CD4-positive, alpha-beta T cell treated with Interferon gamma for 1 hour (primary cell): Measurements from ENCODE around the gene RFC3.

ENCODE experiments used
- DNase-seq: peaks from one replicate; pipeline ENCODE4 v3.0.0-alpha.2; 2020

RFC3 gene

DNA sequence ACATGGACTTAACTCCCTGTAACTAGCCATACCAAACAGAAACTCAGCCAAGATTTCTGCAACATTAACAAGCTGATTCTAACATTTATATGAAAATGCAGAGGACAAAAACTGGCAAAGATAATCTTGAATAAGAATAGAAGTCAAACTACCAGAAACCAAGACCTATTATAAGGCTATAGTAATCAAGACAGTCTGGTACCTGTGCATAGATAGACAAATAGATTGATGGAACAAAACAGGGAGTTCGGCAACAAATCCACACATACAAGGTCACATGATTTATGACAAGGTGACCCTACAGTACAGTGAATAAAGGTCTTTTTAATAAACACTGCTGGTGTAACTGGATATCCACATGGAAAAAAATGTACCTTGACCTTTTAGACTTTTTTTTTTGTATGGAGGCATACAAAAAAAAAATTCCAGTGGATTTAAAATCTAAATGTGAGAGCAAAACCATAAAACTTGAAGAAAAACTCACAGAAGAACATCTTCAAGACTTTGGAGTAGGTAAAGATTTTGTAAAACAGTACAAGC is 2.9 kb upstream of the RFC3 start:
- no peak for DNase-seq

DNA sequence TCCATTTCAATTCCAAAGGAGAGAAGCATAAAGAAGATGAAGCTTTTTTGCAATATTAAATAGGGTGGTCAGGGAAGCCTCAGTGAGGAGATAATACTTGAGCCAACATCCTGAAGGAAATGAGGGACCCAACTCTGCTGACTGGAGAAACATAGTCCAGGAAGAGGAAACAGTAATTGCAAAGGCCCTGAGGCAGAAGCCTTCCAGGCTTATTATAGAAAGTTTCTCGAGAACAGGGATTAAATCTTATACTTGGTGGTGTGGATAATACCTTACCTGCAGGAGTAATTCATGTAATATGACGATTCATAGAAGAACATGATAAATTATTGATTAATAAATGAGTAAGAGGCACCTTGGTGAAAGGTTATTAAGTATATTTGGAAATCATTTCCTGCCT is 1.0 kb upstream of the RFC3 start:
- no peak for DNase-seq

DNA sequence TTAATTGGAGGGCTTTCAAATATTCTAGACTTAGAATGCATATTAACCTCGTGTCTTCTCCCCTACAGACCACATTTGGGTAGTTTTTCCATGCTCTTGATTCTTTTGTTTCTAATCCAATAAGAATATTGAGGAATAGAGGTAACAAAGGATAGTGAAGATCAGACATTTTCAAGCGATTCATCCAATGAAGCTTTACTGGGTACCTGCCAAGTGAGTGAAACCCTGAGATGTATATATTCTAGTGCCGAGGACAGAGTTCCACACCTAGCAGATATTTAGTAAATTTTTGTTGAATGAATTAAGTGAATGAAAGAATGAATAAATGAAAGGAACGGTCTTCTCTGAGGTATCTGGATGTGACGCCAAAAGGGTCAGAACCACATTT is 442 bp upstream of the RFC3 start:
- DNase-seq, result no peak

DNA sequence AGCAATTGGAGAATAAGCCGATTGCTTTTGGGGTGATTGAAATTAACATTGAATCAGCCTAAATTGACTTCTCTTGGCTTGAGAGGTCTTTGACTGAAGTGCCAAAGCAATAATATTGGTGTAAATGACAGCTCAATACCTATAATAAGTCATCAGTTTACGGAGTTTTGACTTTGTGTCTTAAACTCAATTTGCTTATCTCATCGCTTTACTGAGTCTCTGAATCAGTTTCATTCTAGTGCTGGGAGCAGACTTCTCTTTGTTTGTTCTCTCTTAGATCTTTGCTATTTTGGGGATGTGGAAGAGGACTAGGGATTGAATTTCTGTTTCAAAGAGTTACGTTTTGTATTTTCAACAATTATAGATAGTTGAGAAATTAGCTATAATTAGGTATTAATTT is 7.1 kb downstream of the RFC3 start:
- no peak for DNase-seq

DNA sequence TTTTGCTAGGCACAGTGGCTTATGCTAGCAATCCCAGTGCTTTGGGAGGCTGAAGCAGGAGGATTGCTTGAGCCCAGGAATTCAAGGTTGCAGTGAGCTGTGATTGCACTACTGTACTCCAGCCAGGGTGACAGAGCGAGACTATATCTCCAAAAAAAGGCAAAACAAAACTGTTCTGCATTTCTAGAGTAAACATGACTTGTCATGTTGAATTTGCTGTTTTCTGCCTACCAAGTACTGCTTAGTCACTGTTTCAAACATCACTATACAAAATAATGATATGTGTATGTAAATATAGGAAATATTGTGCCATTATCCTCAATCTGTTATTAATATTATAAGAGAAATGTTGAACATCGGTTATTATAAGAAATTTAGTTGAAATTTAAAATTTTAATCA is 9.2 kb downstream of the RFC3 start:
- DNase-seq, result no peak

DNA sequence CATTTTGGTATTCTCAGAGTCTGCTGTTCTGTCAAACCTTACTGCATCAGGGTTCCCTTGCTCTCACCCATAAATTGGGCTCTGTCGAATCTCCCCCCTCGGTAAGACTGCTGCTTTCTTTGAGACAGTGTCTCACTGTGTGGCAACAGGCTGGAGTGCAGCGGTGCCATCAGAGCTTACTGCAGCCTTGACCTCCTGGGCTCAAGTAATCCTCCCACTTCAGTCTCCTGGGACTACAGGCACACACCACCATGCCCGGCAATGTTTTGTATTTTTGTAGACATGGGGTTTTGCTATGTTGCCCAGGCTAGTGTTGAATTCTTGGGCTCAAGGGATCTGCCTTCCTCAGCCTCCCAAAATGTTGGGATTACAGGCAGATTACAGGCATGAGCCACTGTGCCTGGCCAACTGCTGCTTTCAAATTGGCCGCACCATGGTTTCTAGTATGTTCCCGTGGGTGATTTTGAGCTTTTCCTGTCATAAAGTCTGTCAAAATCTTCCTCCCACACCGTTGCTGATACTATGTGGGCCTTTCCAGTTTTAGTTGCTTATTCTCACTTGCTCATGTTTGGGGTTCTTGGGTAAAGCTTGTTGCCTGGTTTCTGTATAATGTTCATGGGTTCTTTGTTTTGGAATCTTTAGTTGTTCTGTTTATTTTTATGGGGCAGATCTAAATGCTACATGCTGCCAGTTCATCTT is 10.6 kb downstream of the RFC3 start:
- DNase-seq, result no peak

DNA sequence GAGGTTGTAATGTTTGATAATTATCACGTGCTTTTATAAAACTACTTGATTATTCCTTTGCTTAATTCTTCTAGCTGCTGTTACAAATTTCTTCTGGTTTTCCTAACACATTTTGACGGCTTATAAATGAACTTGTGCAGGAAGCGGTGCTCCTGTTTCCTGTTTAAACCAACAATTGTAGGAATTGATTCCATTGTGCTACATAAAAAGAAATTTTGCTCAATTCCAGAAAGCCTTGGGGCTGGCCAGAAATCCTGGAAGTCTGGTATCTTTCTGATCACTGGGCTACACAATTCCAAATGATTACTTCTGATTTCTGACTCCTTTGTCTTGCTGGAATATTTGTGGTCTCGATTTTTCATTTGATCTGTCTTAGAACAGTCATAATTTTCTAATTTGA is 14.9 kb downstream of the RFC3 start:
- DNase-seq, result no peak

DNA sequence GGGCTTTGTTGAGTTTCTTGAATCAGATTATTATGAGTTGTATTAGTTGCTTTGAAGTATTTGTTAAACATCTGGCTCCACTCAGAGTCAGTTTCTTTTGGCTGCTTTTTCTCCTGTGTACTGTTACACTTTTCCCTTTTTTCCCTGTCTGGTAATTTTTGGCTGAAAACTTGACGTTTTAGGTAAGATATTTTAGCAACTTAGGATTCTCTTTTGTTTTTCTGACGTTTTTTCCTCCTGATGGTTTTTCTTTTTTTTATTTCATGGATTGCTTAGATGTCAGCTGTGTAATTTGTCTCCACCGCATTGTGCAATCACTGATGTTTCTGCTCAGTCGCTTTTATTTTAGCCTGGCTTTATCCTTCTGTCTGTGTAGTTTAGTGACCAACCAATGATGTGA is 20.7 kb downstream of the RFC3 start:
- no peak for DNase-seq

DNA sequence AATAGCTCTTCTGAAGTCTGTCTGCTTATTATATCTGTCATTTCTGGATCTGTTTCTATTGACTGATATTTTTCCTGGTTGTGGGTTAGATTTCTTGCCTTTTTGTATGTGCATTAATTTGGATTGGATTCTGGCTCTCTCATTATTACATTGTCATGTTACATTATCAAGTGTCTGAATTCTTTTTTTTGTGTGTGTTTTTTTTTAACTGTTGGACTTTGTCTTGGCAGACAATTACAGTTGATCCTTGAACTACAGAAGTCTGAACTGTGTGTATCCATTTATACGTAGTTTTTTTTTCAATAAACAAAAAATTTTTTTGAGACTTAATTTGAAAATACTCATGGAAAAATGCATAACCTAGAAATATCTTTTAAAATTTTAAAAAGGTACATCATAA is 22.5 kb downstream of the RFC3 start:
- DNase-seq, result no peak

DNA sequence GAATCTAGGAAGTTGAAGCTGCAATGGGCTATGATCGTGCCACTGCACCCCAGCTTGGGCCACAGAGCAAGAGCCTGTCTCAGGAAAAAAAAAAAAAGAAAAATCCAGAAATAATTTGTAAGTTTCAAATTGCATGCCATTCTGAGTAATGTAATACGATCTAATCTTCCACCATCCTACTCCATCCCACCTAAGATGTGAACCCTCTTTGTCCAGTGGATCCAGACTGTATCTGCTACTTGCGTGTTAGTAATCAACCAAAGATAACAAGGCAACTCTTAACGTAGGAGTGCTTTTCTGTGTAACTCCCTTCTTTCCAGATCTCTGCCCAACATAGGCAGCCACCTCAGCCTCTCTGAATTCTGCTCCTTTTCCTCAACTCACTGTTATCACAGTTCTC is 24.3 kb downstream of the RFC3 start:
- no peak for DNase-seq

DNA sequence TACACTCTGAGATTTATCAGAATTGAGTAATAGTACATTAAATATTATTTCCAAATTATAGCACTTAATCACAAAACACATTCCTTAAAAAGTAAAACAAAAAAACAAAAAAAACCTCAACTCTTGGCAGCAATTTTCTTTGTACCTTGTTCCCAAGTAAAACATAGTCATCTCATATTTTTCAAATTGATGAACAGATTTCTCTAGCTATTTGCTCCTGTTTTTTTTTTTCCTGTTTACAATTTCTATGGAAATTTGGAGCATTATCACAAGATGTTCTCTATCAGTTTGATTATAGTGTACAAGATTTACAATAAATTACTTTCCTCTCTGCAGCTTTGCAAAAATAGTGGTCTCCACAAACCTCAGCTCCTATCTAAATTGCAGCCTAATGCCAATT is 25.0 kb downstream of the RFC3 start:
- no peak for DNase-seq

DNA sequence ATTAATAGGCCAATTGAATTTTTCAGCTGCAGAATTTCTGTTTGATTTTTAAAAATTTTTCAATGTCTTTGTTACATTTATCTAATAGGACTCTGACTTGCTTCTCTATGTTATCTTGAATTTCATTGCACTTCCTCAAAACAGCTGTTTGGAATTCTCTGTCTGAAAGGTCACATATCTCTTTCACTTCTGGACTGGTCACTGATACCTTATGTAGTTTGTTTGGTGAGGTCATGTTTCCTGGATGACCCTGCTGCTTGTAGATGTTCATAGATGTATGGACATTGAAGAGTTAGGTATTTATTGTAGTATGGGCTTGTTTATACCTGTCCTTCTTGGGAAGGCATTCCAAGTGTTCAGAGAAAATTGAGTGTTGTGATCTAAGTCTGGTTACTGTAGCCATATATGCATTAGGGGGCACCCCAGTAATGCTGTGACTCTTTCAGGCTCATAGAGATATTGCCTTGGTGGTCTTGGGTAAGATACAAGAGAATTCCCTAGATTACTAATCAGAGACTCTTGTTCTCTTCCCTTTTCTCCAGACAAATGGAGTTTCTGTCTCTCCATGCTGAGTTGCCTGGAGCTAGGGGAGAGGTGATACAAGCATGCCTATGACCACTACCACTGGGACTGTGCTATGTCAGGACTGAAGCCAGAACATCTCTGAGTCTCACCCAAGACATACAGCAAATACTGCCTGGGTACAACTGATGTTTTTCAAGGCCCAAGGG is 27.8 kb downstream of the RFC3 start:
- no peak for DNase-seq

DNA sequence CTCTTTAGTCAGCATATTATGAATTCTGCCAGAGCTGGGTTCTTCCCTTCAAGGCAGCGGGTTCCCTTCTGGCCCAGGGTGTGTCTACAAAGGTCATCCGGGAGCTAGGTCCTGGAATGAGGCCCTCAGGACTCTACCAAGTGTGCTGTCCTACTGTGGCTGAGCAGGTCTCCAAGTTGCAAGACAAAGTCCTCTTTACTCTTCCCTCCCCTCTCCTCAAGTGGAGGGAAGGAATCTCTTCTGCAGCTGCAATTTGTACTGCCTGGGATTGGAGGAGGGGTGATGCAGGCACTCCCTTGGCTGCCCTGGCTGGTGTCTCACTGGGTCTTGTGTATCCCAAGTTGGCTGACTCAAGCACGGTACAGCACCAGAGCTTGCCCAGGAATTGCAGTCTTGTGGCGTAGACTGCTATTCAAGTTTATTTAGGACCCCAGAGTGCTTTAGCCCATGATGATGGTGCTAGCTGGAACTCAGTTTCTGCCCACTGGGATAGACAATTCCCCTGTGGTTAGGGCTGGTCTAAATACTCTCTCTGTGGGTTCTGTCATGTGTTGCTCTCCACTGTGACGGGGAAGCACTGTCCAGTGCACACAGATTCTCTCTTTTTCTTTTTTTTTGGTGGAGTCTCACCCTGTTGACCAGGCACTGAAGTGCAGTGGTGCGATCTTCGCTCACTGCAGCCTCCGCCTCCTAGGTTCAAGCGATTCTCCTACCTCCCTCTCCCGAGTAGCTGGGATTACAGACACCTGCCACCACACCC is 28.5 kb downstream of the RFC3 start:
- no peak for DNase-seq

DNA sequence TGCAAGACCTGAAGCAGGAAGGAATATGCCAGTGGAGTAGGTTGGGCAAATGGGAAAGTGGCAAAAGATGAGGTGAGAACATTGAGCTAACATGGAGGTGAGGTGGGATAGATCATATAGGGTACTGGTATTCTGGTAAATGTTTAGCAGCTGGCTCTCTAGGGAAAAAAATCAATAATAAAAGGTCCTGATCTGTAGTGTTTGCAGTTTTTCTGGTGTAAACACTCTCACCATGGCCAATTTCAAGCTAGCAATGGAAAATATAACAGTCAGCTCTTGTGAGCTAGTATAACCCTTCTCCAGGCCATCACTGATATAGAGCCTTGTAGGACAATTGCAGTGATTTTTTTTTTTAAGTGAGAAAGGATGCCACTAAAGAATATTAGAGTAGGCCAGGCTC is 31.3 kb downstream of the RFC3 start:
- no peak for DNase-seq

DNA sequence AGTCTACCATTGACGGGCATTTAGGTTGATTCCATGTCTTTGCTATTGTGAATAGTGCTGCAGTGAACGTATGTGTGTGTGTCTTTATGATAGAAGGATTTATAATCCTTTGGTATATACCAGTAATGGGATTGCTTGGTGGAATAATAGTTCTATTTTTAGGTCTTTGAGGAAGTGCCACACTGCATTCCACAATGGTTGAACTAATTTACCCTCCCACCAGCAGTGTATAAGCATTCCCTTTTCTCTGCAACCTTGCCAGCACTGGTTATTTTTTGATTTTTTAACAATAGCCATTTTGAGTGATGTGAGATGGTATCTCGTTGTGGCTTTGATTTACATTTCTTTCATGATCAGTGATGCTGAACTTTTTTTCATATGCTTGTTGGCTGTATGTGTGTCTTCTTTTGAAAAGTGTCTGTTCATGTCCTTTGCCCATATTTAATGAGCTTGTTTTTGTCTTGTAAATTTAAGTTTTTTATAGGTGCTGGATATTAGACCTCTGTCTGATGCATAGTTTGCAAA is 37.5 kb downstream of the RFC3 start:
- no peak for DNase-seq

DNA sequence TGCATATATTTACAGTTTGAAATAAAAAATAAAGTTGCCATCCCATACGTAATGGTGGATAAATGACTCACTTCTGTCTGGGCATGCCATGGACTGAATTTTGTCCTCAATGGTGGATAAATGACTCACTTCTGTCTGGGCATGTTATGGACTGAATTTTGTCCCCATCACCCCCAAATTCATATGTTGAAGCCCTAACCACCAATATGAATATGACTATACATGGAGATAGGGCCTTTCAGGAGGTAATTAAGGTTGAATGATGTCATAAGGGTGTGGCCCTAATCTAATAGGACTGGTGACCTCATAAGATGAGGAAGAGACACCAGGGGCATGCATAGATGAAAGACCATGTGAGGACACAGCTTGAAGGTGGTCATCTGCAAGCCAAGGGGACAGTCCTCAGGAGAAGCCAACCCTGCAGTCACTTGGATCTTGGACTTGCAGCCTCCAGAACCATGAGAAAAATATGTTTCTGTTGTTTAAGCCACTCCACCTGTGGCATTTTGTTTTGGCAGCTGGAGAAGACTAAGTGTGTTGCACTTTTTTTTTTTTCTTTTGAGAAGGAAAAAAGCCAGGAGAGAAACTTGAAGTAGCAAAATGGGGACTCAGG is 41.8 kb downstream of the RFC3 start:
- no peak for DNase-seq

DNA sequence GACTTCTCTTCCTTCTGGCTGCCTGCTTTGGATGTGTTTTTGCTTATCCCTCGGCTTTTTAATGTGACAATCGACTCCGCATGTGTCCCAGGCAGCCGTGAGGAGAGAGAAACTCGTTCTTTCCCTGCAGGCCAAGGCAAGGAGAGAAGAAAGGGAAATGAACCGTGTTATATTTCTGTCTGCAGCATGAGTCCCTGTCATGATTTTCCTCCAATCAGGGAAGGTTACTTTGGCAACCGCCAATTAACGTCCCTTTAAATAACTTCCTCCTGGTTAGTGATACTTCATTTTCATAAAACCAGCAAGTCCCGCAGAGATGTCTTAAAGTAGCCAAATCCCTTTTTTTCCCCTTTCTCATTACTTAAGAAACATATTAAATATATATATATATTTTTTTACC is 42.6 kb downstream of the RFC3 start:
- DNase-seq, result no peak

DNA sequence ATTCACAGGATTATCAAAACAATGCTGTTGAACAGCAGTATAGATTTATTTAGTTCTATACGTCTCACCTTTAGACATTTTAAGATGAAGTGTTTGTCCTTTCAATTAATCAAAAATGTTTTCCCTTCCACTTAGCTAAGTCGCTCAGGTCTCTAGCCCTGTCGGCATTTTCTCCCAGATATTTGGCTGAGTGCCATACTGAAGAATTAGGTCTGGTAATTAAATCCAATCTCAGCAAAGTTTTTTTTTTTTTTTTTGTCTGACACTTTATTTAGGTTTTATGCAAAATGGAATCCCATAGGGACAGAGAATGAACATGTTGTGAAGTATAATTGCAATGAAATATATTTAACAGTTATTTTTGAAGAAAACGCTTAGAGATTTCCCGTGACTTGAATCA is 44.1 kb downstream of the RFC3 start:
- no peak for DNase-seq

DNA sequence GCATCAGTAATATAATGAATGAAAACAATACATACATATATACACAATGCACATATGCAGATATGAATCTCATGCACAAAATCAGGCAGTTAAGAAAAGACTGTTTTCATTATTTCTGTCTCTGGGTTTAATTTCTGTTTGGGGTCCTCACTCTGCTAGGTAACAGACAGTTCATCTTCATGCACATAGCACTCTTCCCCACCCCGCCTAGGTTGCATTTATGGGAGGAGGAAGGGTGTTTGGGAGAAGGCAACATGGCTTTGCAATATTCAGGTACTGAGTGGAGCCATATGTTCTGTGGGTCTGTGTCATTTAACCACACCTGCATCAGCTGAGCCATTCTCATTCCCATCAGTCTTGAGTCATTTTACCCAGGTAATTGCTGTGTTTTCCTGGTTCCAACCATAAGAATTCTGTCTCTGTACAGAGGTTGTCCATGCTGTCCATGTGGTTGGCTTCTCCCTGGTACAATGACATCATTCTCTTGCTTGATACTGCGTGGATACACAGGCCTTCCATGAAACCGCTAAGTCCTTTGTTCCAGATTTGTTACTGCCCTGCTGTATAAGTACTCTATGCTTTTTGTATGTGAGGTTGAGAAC is 45.3 kb downstream of the RFC3 start:
- no peak for DNase-seq

DNA sequence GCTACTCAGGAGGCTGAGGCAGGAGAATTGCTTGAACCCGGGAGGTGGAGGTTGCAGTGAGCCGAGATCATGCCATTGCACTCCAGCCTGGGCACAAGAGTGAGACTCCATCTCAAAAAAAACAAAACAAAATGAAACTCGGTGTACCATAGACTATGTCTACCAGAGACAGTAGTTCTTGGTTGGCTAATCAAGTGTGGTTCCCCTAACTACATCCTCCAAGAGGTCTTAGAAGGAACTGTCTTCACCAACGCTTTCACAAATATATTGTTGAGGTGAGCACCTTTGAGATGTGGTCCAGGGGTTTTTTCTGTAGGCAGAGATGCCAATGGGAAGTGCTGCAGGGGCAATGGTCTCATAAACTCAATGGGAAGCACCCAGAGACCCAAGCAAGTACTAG is 48.0 kb downstream of the RFC3 start:
- DNase-seq, result no peak

DNA sequence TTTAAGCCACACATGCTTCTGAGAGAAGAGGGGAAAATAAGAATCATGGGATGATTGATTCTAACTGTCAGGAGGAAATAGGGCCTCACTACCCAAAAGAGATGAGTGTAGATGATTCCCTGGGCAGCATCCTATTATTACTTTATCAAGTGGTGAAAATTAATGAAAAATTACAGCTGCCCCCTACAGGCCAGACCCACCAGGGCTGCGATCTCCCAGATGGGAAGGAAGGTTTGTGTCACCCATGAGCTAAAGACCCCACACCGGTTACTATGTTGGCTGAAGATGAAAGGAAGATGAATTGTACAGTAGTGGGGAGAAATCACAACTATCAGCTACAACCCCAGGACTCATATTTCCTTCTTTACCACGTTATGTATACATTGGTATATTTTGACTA is 49.5 kb downstream of the RFC3 start:
- DNase-seq, result no peak

DNA sequence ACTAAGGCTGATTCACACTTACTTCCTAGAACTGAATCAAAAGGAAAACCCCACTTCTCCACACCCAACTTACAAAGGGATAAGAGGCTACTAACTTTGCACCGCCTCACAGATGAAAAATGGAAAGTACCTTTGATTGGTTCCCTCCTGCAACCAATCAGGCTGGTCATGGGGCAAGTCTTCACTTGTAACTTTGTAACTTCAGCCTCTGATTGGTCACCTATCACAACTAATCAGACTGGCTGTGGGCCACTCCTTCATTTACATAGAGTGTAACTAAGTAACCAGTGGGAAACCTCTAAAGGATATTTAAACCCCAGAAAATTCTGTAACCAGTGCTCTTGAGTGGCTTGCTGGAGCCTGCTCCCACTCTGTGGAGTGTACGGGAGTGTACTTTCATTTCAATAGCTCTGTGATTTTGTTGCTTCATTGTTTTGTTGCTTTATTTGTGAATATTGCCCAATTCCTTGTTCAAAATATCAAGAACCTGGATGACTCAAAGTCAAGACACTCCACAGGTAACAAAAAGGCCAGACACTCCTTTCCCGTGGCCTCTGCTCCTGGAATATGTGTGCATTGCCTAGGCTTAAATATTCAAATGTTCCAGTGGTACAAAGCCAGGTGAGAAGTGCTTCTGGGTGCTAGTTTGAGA is 50.5 kb downstream of the RFC3 start:
- DNase-seq, result no peak
